DMS114 treated with DMSO at 0.1 percent for 48 hours (cell line): ENCODE measurements around the gene PCDHA1.
A peak's percentile ranks its signal among the peaks of the same experiment; 100 is the strongest.
"Not testable (repeated sequence)": the region's sequence is repeated elsewhere in the genome, so short reads cannot be mapped to it uniquely, and the experiment has no call there.

ENCODE experiments used
- DNase-seq: peaks from one replicate; lab custom pipeline; 2025; ENCODE audit not compliant: unreplicated experiment; lab: John Stamatoyannopoulos, UW

PCDHA1 gene

DNA sequence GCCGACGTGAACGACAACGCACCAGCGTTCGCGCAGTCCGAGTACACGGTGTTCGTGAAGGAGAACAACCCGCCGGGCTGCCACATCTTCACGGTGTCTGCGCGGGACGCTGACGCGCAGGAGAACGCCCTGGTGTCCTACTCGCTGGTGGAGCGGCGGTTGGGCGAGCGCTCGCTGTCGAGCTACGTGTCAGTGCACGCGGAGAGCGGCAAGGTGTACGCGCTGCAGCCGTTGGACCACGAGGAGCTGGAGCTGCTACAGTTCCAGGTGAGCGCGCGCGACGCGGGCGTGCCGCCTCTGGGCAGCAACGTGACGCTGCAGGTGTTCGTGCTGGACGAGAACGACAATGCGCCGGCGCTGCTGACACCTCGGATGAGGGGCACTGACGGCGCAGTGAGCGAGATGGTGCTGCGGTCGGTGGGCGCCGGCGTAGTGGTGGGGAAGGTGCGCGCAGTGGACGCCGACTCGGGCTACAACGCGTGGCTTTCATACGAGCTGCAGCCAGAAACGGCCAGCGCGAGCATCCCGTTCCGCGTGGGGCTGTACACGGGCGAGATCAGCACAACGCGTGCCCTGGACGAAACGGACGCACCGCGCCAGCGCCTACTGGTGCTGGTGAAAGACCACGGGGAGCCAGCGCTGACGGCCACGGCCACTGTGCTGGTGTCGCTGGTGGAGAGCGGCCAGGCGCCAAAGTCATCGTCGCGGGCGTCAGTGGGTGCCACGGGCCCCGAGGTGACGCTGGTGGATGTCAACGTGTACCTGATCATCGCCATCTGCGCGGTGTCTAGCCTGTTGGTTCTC lies 64.1 kb downstream of the PCDHA1 start:
- not testable (repeated sequence) for DNase-seq

DNA sequence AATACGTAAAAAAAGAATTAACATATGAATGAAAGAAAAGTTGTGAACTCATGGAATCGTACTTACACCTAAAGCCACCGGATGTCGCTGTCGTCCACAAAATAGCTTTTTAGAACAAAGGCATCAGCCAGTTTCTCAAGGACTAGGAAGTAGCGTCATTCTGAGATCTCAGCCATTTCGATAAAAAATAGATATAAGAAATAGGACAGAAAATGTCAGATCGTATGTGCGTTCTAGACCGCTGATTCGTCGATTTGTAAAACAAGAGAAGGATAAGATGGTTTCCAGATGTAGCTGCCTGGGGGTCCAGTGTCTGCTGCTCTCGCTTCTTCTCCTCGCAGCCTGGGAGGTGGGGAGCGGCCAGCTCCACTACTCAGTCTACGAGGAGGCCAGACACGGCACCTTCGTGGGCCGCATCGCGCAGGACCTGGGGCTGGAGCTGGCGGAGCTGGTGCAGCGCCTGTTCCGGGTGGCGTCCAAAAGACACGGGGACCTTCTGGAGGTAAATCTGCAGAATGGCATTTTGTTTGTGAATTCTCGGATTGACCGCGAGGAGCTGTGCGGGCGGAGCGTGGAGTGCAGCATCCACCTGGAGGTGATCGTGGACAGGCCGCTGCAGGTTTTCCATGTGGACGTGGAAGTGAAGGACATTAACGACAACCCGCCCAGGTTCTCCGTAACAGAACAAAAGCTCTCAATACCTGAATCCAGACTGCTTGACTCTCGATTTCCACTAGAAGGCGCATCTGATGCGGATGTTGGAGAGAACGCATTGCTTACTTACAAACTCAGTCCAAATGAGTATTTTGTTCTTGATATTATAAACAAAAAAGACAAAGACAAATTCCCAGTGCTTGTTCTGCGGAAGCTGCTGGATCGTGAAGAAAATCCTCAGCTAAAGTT lies 70.1 kb downstream of the PCDHA1 start, which contains the start of gene PCDHA10:
Gene PCDHA10 (plus strand): TSS at position 126 of the 903 bp plus-strand sequence. CDS start 152 bp downstream, at position 278.
- DNase-seq, result no peak

DNA sequence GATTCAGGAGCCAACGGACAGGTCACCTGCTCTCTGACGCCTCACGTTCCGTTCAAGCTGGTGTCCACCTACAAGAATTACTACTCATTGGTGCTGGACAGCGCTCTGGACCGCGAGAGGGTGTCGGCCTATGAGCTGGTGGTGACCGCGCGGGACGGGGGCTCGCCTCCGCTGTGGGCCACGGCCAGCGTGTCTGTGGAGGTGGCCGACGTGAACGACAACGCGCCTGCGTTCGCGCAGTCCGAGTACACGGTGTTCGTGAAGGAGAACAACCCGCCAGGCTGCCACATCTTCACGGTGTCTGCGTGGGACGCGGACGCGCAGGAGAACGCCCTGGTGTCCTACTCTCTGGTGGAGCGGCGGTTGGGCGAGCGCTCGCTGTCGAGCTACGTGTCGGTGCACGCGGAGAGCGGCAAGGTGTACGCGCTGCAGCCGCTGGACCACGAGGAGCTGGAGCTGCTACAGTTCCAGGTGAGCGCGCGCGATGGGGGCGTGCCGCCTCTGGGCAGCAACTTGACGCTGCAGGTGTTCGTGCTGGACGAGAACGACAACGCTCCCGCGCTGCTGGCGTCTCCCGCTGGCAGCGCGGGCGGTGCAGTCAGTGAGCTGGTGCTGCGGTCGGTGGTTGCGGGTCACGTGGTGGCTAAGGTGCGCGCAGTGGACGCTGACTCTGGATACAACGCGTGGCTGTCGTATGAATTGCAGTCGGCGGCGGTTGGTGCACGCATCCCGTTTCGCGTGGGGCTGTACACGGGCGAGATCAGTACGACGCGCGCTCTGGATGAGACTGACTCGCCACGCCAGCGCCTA lies 71.4 kb downstream of the PCDHA1 start:
- DNase-seq, result no peak

DNA sequence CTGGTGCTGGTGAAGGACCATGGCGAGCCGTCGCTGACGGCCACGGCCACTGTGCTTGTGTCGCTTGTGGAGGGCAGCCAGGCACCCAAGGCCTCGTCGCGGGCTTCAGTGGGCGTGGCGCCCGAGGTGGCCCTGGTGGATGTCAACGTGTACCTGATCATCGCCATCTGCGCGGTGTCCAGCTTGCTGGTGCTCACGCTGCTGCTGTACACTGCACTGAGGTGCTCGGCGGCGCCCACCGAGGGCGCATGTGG lies 72.0 kb downstream of the PCDHA1 start:
- no peak for DNase-seq

DNA sequence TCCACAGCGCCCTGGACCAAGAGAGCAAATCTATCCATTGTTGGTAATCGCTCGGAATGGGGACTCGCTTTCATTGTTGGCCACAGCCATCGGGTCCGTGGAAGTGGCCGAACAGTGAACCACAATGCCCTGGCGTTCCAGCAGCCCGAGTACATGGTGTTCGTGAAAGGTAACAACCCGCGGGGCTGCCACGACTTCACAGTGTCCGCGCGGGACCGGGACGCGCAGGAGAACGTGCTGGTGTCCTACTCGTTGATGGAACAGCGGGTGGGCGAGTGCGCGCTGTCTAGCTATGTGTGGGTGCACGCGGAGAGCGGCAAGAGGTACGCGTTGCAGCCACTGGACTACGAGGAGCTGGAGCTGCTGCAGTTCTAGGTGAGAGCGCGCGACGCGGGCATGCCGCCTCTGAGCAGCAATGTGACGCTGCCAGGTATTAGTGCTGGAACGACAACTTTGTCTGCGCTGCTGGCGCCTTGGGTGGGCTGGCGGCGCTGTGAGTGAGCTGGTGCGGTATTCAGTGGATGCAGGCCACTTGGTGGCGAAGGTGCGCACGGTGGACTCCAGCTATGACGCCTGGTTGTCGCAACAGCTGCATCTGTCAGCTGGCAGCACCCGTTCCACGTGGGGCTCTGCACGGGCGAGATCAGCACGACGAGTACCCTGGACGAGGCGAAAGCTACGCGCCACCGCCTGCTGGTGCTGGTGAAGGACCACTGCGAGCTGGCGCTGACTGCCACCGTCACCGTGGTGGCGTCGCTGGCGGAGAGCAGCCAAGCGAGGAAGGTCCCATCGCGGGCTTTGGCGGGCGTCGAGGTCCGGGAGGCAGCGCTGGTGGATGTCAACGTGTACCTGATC lies 76.7 kb downstream of the PCDHA1 start:
- DNase-seq, result no peak

DNA sequence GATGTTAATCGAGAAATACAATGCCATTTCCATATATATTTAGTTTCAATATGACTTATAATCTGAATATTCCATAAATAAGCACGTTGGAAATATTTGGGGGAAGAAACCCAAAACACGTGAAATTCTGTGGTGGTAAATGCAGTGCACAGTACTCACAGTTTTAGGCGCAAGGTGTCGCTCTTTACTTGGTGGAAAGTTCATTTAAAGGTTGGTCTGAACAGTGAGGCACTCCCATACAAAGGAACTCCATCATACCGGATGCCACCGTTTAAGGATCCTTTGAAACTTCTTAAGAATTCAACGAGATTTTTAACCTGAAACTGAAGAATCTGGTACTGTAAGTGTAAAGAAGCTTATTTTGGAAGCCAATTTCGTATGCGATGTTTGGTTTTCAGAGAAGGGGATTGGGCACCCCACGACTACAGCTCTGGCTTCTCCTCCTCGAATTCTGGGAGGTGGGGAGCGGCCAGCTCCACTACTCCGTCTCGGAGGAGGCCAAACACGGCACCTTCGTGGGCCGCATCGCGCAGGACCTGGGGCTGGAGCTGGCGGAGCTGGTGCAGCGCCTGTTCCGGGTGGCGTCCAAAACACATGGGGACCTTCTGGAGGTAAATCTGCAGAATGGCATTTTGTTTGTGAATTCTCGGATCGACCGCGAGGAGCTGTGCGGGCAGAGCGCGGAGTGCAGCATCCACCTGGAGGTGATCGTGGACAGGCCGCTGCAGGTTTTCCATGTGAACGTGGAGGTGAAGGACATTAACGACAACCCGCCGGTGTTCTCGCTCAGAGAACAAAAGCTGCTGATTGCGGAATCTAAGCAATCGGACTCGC lies 83.0 kb downstream of the PCDHA1 start, which contains the start of gene PCDHA11:
Gene PCDHA11 (plus strand): TSS at position 237 of the 834 bp plus-strand sequence. CDS start 147 bp downstream, at position 384.
- DNase-seq, result peak; percentile 85

DNA sequence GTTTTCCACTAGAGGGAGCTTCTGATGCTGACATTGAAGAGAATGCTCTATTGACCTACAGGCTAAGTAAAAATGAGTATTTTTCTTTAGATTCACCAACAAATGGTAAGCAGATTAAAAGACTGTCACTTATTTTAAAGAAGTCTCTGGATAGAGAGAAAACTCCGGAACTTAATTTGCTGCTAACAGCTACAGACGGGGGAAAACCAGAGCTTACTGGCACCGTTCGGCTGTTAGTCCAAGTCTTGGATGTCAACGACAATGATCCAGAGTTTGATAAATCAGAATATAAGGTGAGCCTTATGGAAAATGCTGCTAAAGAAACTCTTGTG lies 83.6 kb downstream of the PCDHA1 start:
- DNase-seq, result peak; percentile 64

DNA sequence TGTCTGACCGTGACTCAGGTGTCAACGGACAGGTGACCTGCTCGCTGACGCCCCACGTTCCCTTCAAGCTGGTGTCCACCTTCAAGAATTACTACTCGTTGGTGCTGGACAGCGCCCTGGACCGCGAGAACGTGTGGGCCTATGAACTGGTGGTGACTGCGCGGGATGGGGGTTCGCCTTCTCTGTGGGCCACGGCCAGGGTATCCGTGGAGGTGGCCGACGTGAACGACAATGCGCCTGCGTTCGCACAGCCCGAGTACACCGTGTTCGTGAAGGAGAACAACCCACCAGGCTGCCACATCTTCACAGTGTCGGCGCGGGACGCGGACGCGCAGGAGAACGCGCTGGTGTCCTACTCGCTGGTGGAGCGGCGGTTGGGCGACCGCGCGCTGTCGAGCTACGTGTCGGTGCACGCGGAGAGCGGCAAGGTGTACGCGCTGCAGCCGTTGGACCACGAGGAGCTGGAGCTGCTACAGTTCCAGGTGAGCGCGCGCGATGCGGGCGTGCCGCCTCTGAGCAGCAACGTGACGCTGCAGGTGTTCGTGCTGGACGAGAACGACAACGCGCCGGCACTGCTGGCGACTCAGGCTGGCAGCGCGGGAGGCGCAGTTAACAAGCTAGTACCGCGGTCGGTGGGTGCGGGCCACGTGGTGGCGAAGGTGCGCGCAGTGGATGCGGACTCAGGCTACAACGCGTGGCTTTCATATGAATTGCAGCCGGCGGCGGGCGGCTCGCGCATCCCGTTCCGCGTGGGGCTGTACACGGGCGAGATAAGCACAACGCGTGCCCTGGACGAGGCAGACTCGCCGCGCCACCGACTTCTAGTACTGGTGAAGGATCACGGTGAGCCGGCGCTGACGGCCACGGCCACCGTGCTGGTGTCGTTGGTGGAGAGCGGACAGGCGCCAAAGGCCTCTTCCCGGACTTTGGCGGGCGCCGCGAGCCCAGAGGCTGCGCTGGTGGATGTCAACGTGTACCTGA lies 84.6 kb downstream of the PCDHA1 start:
- no peak for DNase-seq

DNA sequence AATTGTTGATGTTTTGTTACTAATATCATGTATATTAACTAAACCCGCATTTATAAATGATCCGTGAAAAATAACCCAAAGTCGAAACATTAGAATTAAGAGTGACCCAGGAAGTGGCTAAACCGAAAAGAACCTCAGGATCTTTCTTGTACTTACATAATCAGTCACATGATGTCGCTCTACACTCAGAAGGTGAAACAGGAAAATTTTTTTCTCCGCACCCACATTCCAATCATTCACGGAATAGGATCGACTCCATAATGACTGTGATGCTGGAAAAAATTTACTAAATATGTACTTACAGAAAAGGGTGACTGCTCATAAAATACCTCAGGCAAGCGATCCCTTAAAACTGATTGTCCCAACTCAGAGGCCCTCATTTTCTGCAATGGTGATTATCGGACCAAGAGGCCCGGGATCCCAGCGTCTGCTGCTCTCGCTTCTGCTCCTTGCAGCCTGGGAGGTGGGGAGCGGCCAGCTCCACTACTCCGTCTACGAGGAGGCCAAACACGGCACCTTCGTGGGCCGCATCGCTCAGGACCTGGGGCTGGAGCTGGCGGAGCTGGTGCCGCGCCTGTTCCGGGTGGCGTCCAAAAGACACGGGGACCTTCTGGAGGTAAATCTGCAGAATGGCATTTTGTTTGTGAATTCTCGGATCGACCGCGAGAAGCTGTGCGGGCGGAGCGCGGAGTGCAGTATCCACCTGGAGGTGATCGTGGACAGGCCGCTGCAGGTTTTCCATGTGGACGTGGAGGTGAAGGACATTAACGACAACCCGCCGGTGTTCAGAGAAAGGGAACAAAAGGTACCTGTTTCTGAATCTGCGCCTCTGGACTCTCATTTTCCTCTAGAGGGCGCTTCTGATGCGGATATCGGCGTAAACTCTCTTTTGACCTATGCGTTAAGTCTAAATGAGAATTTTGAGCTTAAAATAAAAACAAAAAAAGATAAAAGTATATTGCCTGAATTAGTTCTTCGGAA lies 89.4 kb downstream of the PCDHA1 start, which contains the start of gene PCDHA12:
Gene PCDHA12 (plus strand): TSS at position 224 of the 981 bp plus-strand sequence. CDS start 165 bp downstream, at position 389.
- DNase-seq, result no peak

DNA sequence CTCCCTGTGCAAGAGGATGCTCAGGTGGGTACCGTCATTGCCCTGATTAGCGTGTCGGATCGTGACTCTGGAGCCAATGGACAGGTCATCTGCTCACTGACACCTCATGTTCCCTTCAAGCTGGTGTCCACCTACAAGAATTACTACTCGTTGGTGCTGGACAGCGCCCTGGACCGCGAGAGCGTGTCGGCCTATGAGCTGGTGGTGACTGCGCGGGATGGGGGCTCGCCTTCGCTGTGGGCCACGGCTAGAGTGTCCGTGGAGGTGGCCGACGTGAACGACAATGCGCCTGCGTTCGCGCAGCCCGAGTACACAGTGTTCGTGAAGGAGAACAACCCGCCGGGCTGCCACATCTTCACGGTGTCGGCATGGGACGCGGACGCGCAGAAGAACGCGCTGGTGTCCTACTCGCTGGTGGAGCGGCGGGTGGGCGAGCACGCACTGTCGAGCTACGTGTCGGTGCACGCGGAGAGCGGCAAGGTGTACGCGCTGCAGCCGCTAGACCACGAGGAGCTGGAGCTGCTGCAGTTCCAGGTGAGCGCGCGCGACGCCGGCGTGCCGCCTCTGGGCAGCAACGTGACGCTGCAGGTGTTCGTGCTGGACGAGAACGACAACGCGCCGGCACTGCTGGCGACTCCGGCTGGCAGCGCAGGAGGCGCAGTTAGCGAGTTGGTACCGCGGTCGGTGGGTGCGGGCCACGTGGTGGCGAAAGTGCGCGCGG lies 90.8 kb downstream of the PCDHA1 start:
- not testable (repeated sequence) for DNase-seq

DNA sequence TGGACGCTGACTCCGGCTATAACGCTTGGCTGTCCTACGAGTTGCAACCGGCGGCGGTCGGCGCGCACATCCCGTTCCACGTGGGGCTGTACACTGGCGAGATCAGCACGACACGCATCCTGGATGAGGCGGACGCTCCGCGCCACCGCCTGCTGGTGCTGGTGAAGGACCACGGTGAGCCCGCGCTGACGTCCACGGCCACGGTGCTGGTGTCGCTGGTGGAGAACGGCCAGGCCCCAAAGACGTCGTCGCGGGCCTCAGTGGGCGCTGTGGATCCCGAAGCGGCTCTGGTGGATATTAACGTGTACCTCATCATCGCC lies 91.3 kb downstream of the PCDHA1 start:
- DNase-seq, result no peak

DNA sequence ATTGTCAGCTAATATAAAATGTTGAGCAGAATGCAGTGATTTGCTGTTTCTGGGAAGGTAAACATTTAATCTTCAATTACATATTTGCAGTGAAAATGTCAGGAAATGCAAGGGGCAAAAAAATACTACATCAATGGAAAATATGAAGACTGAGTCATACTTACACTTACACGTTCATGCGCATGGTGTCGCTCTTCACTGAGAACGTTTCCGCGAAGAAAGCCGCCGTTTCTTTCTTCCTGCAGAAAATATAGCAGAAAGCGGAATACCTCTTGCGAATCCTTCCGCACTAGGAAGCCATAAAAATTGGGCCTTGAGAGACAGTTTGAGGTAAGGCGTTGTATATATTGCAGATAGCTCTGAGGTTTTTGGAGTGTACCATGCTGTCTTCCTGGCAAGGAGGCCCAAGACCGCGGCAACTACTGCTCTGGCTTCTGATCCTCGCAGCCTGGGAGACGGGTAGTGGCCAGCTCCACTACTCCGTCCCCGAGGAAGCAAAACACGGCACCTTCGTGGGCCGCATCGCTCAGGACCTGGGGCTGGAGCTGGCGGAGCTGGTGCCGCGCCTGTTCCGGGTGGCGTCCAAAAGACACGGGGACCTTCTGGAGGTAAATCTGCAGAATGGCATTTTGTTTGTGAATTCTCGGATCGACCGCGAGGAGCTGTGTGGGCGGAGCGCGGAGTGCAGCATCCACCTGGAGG lies 96.1 kb downstream of the PCDHA1 start, which contains the start of gene PCDHA13:
Gene PCDHA13 (plus strand): TSS at position 236 of the 702 bp plus-strand sequence. CDS start 145 bp downstream, at position 381.
- DNase-seq, result no peak

DNA sequence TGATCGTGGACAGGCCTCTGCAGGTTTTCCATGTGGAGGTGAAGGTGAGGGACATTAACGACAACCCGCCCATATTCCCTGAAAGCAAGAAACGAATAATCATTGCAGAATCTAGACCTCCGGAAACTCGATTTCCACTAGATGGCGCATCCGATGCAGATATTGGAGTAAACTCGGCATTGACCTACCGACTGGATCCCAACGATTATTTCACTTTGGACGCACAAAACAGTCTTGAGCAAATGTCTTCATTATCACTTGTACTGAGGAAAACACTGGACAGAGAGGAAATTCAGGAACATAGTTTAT lies 96.6 kb downstream of the PCDHA1 start:
- no peak for DNase-seq

DNA sequence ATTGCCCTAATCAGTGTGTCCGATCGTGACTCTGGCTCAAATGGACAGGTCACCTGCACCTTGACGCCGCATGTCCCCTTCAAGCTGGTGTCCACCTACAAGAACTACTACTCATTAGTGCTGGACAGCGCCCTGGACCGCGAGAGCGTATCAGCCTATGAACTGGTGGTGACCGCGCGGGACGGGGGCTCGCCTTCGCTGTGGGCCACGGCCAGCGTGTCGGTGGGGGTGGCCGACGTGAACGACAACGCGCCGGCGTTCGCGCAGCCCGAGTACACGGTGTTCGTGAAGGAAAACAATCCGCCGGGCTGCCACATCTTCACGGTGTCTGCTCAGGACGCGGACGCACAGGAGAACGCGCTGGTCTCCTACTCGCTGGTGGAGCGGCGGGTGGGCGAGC lies 97.4 kb downstream of the PCDHA1 start:
- no peak for DNase-seq

DNA sequence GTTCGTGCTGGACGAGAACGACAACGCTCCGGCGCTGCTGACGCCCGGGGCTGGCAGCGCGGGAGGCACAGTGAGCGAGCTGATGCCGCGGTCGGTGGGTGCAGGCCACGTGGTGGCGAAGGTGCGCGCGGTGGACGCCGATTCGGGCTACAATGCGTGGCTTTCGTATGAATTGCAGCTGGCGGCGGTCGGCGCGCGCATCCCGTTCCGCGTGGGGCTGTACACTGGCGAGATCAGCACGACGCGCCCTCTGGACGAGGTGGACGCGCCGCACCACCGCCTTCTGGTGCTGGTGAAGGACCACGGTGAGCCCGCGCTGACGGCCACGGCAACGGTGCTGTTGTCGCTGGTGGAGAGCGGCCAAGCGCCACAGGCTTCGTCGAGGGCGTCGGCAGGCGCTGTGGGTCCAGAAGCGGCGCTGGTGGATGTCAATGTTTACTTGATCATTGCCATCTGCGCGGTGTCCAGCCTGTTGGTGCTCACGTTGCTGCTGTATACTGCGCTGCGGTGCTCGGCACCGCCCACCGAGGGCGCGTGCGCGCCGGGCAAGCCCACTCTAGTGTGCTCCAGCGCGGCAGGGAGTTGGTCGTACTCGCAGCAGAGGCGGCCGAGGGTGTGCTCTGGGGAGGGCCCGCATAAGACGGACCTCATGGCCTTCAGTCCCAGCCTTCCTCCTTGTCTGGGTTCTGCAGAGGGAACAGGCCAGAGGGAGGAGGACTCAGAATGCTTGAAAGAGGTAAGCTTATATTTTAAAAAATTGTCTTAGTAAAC lies 98.2 kb downstream of the PCDHA1 start:
- DNase-seq, result no peak
